Lung (tissue), 12 donors: Measurements from ENCODE around the gene WDR90. TPM values are rescaled to one million over a fixed set of nuclear protein-coding genes. Genes with fewer than 3 reads are reported as not detected.

Experiments
- ATAC-seq: fragments of 200-7000 bp; cut with Tn5 transposase; one replicate; pipeline ENCODE4 v1.9.1; 2020; ENCODE audit warnings: moderate number of reproducible peaks; ENCODE audit not compliant: insufficient read depth, low FRiP score
- DNase-seq, 3 donors: peaks; one replicate each; pipeline ENCODE4 v3.0.0-alpha.2; 2013 to 2017
- H3K27ac ChIP-seq, 2 donors: one replicate each; pipeline ENCODE4 v1.5.1; 2013; ENCODE audit warnings: mild to moderate bottlenecking in 2 of 2, moderate library complexity in 2 of 2, control low read depth in 1 of 2, inconsistent platforms in 1 of 2, low read depth in 1 of 2, low read length in 1 of 2
- H3K27me3 ChIP-seq, 3 donors: one replicate each; pipeline ENCODE4 v1.5.1; 2013; ENCODE audit warnings: low read length in 2 of 3; ENCODE audit not compliant: control insufficient read depth in 3 of 3, insufficient read depth in 3 of 3
- H3K36me3 ChIP-seq, 4 donors: one replicate each; pipeline ENCODE4 v1.5.1; 2013; ENCODE audit warnings: low read length in 4 of 4, mild to moderate bottlenecking in 1 of 4, moderate library complexity in 1 of 4; ENCODE audit not compliant: control insufficient read depth in 4 of 4, insufficient read depth in 4 of 4
- H3K4me1 ChIP-seq, 5 donors: one replicate each; pipeline ENCODE4 v1.5.1; 2013; ENCODE audit warnings: low read length in 5 of 5, mild to moderate bottlenecking in 2 of 5, moderate library complexity in 1 of 5; ENCODE audit not compliant: control insufficient read depth in 5 of 5, insufficient read depth in 5 of 5
- H3K4me3 ChIP-seq: one replicate; pipeline ENCODE4 v1.5.1; 2013; ENCODE audit warnings: mild to moderate bottlenecking, control low read depth, moderate library complexity
- H3K9ac ChIP-seq, 2 donors: one replicate each; pipeline ENCODE4 v1.5.1; 2013; ENCODE audit warnings: low read length in 2 of 2, control low read depth in 1 of 2; ENCODE audit not compliant: insufficient read depth in 1 of 2
- H3K9me3 ChIP-seq, 4 donors: one replicate each; pipeline ENCODE4 v1.5.1; 2013; ENCODE audit warnings: low read length in 3 of 4, mild to moderate bottlenecking in 1 of 4, moderate library complexity in 1 of 4; ENCODE audit not compliant: control insufficient read depth in 4 of 4, insufficient read depth in 3 of 4
- CTCF ChIP-seq: IDR thresholded peaks from 2 replicates; pipeline ENCODE4 v1.5.1; 2012; ENCODE audit warnings: mild to moderate bottlenecking; ENCODE audit errors: control extremely low read depth, extremely low read depth
- WGBS, 2 donors: extraction: QIAGEN DNeasy Blood & Tissue Kit; methylation state at CpG; one replicate each; pipeline ENCODE4 v1.1.7; 2013; 5-methylcytosine and 5-hydroxymethylcytosine counted together
- polyA plus RNA-seq, 2 donors: library from polyadenylated mRNA; stranded (reverse); fragments of 200-250 nt; gene quantifications; one replicate each; pipeline ENCODE4 v1.2.1, GENCODE V29; 2013
- total RNA-seq, 2 donors: library from RNA; depleted of rRNA in 1 of 2; stranded (reverse); fragments of >200 nt in 1 of 2; gene quantifications; one replicate each; pipeline ENCODE4 v1.2.1, GENCODE V29; 2014 to 2021
- donor health status: control.
- donor health status: control.
- donor health status: Bipolar disorder and iron deficiency.
- donor health status: healthy.
- donor health status: DM: yes; HTN: yes; CAD: no.

The WDR90 gene
- total and polyA plus RNA-seq, 4 donors, result 18.6 to 74.2 (median 27.9) TPM

GRCh38 chr16:633336-634050, 15.7 kb upstream of the WDR90 start:
- H3K9me3 ChIP-seq, result no peaks in the 10 kb centered on the region
- H3K4me1 ChIP-seq, result peaks cover 0 to 43% (median 22%) of the 10 kb centered on the region in 5 donors
- no peak for DNase-seq
- H3K36me3 ChIP-seq, result peaks cover 0 to 25% (median 0%) of the 10 kb centered on the region in 4 donors
- no peak overlapping the region for H3K4me3 ChIP-seq
- ATAC-seq, result no peak
- no peak overlapping the region for H3K27ac ChIP-seq
- no peak overlapping the region for H3K9ac ChIP-seq
- no peaks in the 10 kb centered on the region for H3K27me3 ChIP-seq
- WGBS, 2 donors, result 97% methylated on average over 66 to 74 of the region's 74 CpGs
- no peak for TF ChIP-seq CTCF

GRCh38 chr16:634051-634670, 15.0 kb upstream of the WDR90 start:
- H3K27me3 ChIP-seq, result no peaks in the 10 kb centered on the region
- ATAC-seq (no peak), DNase-seq (no peak)
- TF ChIP-seq CTCF, result no peak
- peaks cover 0 to 19% (median 0%) of the 10 kb centered on the region in 4 donors for H3K36me3 ChIP-seq
- no peaks in the 10 kb centered on the region for H3K9me3 ChIP-seq
- H3K4me1 ChIP-seq, result peaks cover 0 to 43% (median 20%) of the 10 kb centered on the region in 5 donors
- no peak overlapping the region for H3K4me3 ChIP-seq
- 92 to 94% methylated on average over 22 of the region's 22 CpGs for WGBS, 2 donors
- no peak overlapping the region for H3K9ac ChIP-seq
- H3K27ac ChIP-seq, result no peak overlapping the region

- no peak overlapping the region for H3K4me3 ChIP-seq
- DNase-seq (no peak), ATAC-seq (no peak)
- no peak overlapping the region for H3K9ac ChIP-seq
- WGBS, 2 donors, result 89 to 96% methylated on average over 7 of the region's 7 CpGs
- peaks cover 0 to 18% (median 0%) of the 10 kb centered on the region in 4 donors for H3K36me3 ChIP-seq
- no peak for TF ChIP-seq CTCF
- no peaks in the 10 kb centered on the region for H3K9me3 ChIP-seq
- H3K4me1 ChIP-seq, result peaks cover 0 to 37% (median 17%) of the 10 kb centered on the region in 5 donors
- no peaks in the 10 kb centered on the region for H3K27me3 ChIP-seq
- no peak overlapping the region for H3K27ac ChIP-seq
Observed at GRCh38 chr16:634996-635395, 14.2 kb upstream of the WDR90 start.
